Hematopoietic multipotent progenitor cell treated with erythropoietin and hydrocortisone succinate and interleukin-3 and kit ligand, for 17 days (in vitro differentiated cells): ENCODE measurements around the gene RLN3.
"Not testable (repeated sequence)": the region's sequence is repeated elsewhere in the genome, so short reads cannot be mapped to it uniquely, and the experiment has no call there.

ENCODE experiments used
- DNase-seq: peaks from one replicate; pipeline ENCODE4 v3.0.0-alpha.2; 2015; ENCODE audit warnings: low spot score

The RLN3 gene

GRCh38 chr19:13995017-13995728 lies 32.8 kb upstream of the RLN3 start:
- DNase-seq = no peak

- no peak for DNase-seq
Observed at GRCh38 chr19:13995878-13996765, 31.8 kb upstream of the RLN3 start.

- no peak for DNase-seq
Observed at GRCh38 chr19:13996928-13997630, 30.9 kb upstream of the RLN3 start.

- no peak for DNase-seq
Observed at GRCh38 chr19:13997631-13997962, 30.4 kb upstream of the RLN3 start.

- DNase-seq = no peak
Observed at GRCh38 chr19:13998426-13998825, 29.5 kb upstream of the RLN3 start.

- no peak for DNase-seq
Observed at GRCh38 chr19:13999085-13999484, 28.9 kb upstream of the RLN3 start.

- no peak for DNase-seq
Observed at GRCh38 chr19:14000691-14001375, 27.1 kb upstream of the RLN3 start.

- no peak for DNase-seq
Observed at GRCh38 chr19:14002571-14003250, 25.2 kb upstream of the RLN3 start.

- peak; percentile 21 for DNase-seq
Observed at GRCh38 chr19:14003251-14004055, 24.5 kb upstream of the RLN3 start.

- peak; percentile 38 for DNase-seq
Observed at GRCh38 chr19:14004619-14005348, 23.2 kb upstream of the RLN3 start.

- DNase-seq = peak; percentile 86
Observed at GRCh38 chr19:14005349-14006084, 22.4 kb upstream of the RLN3 start.

GRCh38 chr19:14006085-14006765 lies 21.7 kb upstream of the RLN3 start, which contains the start of gene RFX1:
Gene RFX1 (minus strand): TSS chr19:14006320. CDS start chr19:13993843, 12,477 bp downstream.
- DNase-seq = peak; percentile 99

GRCh38 chr19:14006766-14007562 lies 21.0 kb upstream of the RLN3 start:
- no peak for DNase-seq

- no peak for DNase-seq
Observed at GRCh38 chr19:14012378-14012915, 15.5 kb upstream of the RLN3 start.

- DNase-seq = peak; percentile 53
Observed at GRCh38 chr19:14015524-14016035, 12.4 kb upstream of the RLN3 start.

- no peak for DNase-seq
Observed at GRCh38 chr19:14019100-14019499, 8.8 kb upstream of the RLN3 start.

- not testable (repeated sequence) for DNase-seq
Observed at GRCh38 chr19:14019739-14020138, 8.2 kb upstream of the RLN3 start.
